Left lung (tissue), 10 donors: ENCODE data around the gene FABP7. TPM values are rescaled to one million over a fixed set of nuclear protein-coding genes. Genes with fewer than 3 reads are reported as not detected.
A peak's percentile ranks its signal among the peaks of the same experiment; 100 is the strongest.

ENCODE experiments used
- ATAC-seq: fragments of 200-7000 bp; cut with Tn5 transposase; one replicate; pipeline ENCODE4 v1.9.1; 2020; ENCODE audit warnings: moderate library complexity
- DNase-seq, 4 donors: peaks; one replicate each; pipeline ENCODE4 v3.0.0-alpha.2; 2013 to 2020
- H3K27ac ChIP-seq, 2 donors: fragments of 200-600 bp; sonication (generic) in 1 of 2; one replicate each; pipeline versions ENCODE4 v1.5.0 to v1.8.0; 2020 to 2021
- H3K27me3 ChIP-seq, 2 donors: fragments of 200-600 bp; sonication (generic) in 1 of 2; one replicate each; pipeline versions ENCODE4 v1.5.0 to v1.8.0; 2020 to 2021
- H3K36me3 ChIP-seq, 2 donors: fragments of 200-600 bp; sonication (generic) in 1 of 2; one replicate each; pipeline versions ENCODE4 v1.5.0 to v1.8.0; 2020 to 2021
- H3K4me1 ChIP-seq, 2 donors: fragments of 200-600 bp; one replicate each; pipeline ENCODE4 v1.8.0; 2021
- H3K4me3 ChIP-seq, 2 donors: fragments of 200-600 bp; sonication (generic) in 1 of 2; one replicate each; pipeline versions ENCODE4 v1.5.0 to v1.8.0; 2020 to 2021; ENCODE audit warnings: mild to moderate bottlenecking in 1 of 2
- H3K9me3 ChIP-seq, 2 donors: fragments of 200-600 bp; sonication (generic) in 1 of 2; one replicate each; pipeline versions ENCODE4 v1.5.0 to v1.8.0; 2020 to 2021
- intact Hi-C, 2 donors: fragments of 100-400 bp; cut with DNase I; formaldehyde crosslinking; loops; one replicate each; pipeline versions ENCODE4 v1.11.2 to v1.14.2; 2022
- polyA plus RNA-seq, 6 donors: library from polyadenylated mRNA; unstranded; fragments of 120-200 nt; gene quantifications; one replicate each; pipeline ENCODE4 v1.2.1, GENCODE V29; 2013; ENCODE audit not compliant: insufficient read length in 6 of 6
- total RNA-seq, 2 donors: library from RNA; stranded (reverse); fragmentation: NEBNext Ultra II Directional; extraction: Animal tissue kit (Norgen Biotek cat#: 25700); gene quantifications; one replicate each; pipeline ENCODE4 v1.2.1, GENCODE V29; 2021
- TF ChIP-seq, protein P1 (sequence below), 2 donors: fragments of 200-600 bp; sonication (generic) in 1 of 2; IDR thresholded peaks; one replicate each; pipeline versions ENCODE4 v1.5.0 to v1.8.0; 2021; ENCODE audit warnings: antibody characterized with exemption in 2 of 2
- donor health status: DM: no; HTN: yes; CAD: no.
- donor health status: DM: no; HTN: no; CAD: no.

Gene FABP7
- total and polyA plus RNA-seq, 8 donors, result 7.1 to 39.3 (median 16.6) TPM; not detected in 2

- intact Hi-C loops, result no loop called here
- TF ChIP-seq, protein P1, sequence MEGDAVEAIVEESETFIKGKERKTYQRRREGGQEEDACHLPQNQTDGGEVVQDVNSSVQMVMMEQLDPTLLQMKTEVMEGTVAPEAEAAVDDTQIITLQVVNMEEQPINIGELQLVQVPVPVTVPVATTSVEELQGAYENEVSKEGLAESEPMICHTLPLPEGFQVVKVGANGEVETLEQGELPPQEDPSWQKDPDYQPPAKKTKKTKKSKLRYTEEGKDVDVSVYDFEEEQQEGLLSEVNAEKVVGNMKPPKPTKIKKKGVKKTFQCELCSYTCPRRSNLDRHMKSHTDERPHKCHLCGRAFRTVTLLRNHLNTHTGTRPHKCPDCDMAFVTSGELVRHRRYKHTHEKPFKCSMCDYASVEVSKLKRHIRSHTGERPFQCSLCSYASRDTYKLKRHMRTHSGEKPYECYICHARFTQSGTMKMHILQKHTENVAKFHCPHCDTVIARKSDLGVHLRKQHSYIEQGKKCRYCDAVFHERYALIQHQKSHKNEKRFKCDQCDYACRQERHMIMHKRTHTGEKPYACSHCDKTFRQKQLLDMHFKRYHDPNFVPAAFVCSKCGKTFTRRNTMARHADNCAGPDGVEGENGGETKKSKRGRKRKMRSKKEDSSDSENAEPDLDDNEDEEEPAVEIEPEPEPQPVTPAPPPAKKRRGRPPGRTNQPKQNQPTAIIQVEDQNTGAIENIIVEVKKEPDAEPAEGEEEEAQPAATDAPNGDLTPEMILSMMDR (IDR thresholded peaks at IDR 0.05), result no peak
- no peaks in the 10 kb centered on the region for H3K27me3 ChIP-seq
- DNase-seq (no peak), ATAC-seq (peak; percentile 16)
- no peak overlapping the region for H3K27ac ChIP-seq
- no peak overlapping the region for H3K4me3 ChIP-seq
- H3K9me3 ChIP-seq, result no peaks in the 10 kb centered on the region
- H3K36me3 ChIP-seq, result peaks cover 0 to 27% of the 10 kb centered on the region in 2 donors
- H3K4me1 ChIP-seq, result peaks cover 9 to 20% of the 10 kb centered on the region in 2 donors
These were observed 19.7 kb downstream of the FABP7 start for GRCh38 chr6:122799140-122799745.

DNA sequence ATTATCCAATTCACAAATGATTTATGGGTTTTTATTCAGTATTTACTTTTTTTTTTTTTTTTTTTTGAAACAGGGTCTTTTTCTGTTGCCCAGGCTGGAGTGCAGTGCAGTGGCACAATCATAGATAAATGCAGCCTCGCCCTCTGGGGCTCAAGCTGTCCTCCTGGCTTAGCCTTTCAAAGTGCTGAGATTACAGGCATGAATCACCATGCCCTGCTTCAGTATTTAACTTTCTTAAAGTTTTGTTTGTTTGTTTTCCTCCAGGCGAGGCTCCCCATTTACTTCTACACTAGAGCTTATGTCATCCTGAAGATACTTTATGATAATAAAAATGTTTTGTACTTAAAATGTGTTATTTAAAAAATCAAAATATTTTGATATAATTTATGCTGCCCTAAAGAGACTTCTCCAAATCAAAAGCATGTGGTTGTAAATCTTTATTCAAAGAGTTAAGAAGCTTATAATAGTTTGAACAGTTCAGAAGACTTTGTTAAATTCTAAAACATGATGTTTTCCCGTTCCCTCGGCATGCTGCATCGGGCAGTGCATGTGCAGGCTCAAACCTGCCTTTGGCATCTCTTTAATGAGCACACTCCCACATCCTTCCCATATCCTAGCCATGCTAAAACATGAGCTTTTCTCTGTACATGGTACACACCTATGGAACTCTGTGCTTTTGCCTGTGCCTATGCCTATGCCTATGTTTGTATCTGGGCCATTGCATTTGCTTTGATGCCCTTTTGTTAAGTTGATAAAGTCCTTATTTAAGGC, 20.6 kb downstream of the FABP7 start:
- ATAC-seq (peak; percentile 54), DNase-seq (no peak)
- no peaks in the 10 kb centered on the region for H3K9me3 ChIP-seq
- peaks cover 0 to 36% of the 10 kb centered on the region in 2 donors for H3K36me3 ChIP-seq
- intact Hi-C loops, result no loop called here
- no peak overlapping the region for H3K4me3 ChIP-seq
- peaks cover 9 to 20% of the 10 kb centered on the region in 2 donors for H3K4me1 ChIP-seq
- no peaks in the 10 kb centered on the region for H3K27me3 ChIP-seq
- TF ChIP-seq, protein P1 (IDR thresholded peaks at IDR 0.05), result no peak
- H3K27ac ChIP-seq, result no peak overlapping the region

GRCh38 chr6:122800906-122801305, 21.4 kb downstream of the FABP7 start:
- Histone ChIP-seq H3K27ac (no peak overlapping the region), H3K27me3 (no peaks in the 10 kb centered on the region), H3K36me3 (peaks cover 0 to 44% of the 10 kb centered on the region in 2 donors), H3K9me3 (no peaks in the 10 kb centered on the region), H3K4me3 (no peak overlapping the region), H3K4me1 (peaks cover 9 to 20% of the 10 kb centered on the region in 2 donors)
- TF ChIP-seq, protein P1 (IDR thresholded peaks at IDR 0.05), result no peak
- no peak for ATAC-seq
- intact Hi-C loops, result no loop called here
- no peak for DNase-seq

DNA sequence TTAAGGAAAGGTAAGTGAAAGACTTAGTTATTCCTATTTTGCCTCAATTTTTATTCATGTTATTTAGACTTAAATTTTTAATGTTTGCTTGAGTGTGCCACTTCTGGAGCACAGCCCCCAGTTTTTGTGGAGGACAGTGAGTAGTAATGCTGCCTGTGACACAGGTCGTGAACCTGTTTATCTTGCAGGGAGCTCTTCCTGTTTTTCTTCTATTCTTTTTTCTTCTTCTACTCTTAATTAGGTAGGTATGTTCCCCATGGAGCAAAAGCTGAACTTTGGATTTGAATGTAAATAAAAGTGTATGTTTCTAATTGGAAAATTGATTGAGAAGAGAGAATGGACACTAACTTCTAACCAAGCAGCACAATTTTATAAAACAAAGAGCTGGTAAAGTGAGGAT, 21.9 kb downstream of the FABP7 start:
- intact Hi-C loops, result no loop called here
- peaks cover 0 to 49% of the 10 kb centered on the region in 2 donors for H3K36me3 ChIP-seq
- TF ChIP-seq, protein P1 (IDR thresholded peaks at IDR 0.05), result no peak
- H3K4me3 ChIP-seq, result no peak overlapping the region
- H3K4me1 ChIP-seq, result peaks cover 9 to 20% of the 10 kb centered on the region in 2 donors
- ATAC-seq (no peak), DNase-seq (no peak)
- no peak overlapping the region for H3K27ac ChIP-seq
- H3K27me3 ChIP-seq, result no peaks in the 10 kb centered on the region
- H3K9me3 ChIP-seq, result no peaks in the 10 kb centered on the region

DNA sequence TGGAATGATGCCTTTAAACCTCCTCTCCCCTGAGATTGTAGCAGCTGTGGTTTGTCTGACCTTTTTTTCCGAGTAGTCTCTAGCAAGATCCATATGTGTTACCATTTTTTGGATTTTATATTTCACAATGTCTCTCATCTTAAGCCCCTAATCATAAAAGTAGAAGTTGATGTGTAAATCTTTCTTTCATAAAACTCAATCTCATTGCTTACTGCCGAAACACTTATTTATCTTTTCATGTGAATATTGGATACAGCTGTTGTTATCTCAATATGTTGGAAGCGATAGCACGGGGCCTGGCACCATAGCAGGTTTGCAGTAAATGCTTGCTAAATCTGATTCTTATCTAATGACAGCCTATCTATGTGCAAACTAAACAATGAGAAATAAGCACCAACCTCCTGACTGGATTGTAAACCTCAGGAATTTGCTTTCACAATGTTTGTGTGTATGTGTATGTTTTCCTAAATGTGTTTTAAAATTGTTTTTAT, 23.7 kb downstream of the FABP7 start:
- Histone ChIP-seq H3K27ac (no peak overlapping the region), H3K4me1 (peaks cover 8 to 16% of the 10 kb centered on the region in 2 donors)
- DNase-seq, result peak in 2 of 4 donors; percentile 71 to 76

More for the DNA sequence above, 23.7 kb downstream of the FABP7 start:
- H3K27me3 ChIP-seq, result no peaks in the 10 kb centered on the region
- ATAC-seq, result no peak
- TF ChIP-seq, protein P1 (IDR thresholded peaks at IDR 0.05), result no peak
- intact Hi-C loops, result no loop called here
- no peaks in the 10 kb centered on the region for H3K9me3 ChIP-seq
- H3K36me3 ChIP-seq, result peaks cover 0 to 47% of the 10 kb centered on the region in 2 donors
- no peak overlapping the region for H3K4me3 ChIP-seq
